ENCODE results near the gene KRTAP10-4. TPM values are rescaled to one million over a fixed set of nuclear protein-coding genes. Genes with fewer than 3 reads are reported as not detected.

Gene KRTAP10-4
- total RNA-seq, 1 donor from 2014 or later: not detected

GRCh38 chr21:44617071-44617501, 43.6 kb downstream of the KRTAP10-4 start:
- no peak for DNase-seq

DNA sequence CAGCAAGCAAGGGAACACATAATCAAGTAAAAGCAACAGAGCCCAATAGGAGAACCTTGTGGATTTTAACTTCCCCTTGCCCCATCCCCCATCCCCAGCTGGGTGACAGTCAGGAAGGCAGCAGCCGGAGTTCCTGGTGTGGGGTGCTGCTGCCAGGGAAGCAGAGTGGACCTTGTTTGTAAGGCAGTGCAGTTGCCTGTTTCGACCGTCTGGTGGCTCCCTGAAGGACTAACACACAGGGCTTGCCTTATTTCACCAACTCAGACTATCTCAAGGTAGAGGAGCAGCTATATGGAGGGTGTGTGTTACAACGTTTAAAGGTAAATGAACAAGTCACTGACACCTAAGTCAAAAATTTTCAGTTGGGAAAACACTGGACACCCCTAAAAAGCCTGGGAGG, 45.0 kb downstream of the KRTAP10-4 start:
- DNase-seq: no peak

DNA sequence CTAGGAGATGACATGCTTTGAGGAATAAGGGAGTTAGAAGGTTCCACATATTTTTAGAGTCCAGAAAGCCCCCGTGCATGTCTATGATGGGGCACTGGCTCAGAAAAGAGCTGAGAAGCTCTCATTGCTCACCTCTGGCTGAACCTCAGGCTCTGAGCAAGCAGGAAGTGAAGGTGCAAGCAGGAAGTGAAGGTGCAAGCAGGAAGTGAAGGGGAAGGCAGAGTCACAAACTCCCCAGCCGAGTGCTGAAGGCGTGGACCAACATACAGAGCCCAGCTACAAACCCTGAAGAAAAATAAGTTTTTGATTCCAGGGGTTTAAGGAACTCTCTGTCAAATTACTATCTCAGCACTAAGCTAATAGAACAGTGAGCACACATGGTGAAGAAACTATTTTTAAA, 45.4 kb downstream of the KRTAP10-4 start:
- no peak for DNase-seq

DNA sequence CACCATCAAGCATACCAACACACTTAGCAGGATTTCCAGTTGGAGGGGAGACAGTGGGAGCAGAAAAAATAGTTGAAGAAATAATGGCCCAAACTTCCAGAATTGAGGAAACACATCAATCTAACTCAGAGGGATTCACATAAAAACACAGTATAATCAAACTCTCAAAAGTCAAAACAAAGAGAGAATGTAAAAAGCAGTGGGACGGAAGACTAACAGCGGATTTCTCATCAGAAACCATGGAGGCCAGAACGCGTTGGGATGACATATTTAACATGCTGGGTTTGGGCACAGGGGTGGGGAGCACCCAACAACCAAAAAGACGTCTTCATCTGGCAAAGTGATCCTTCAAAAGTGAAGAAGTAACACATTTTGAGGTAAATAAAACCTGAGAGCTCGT, 46.4 kb downstream of the KRTAP10-4 start:
- DNase-seq: no peak

- DNase-seq: no peak
Measured at GRCh38 chr21:44623575-44623974, 50.0 kb downstream of the KRTAP10-4 start.

Other genes with a start within 250 kb of the KRTAP10-4 start
- 5.0 TPM for gene CFAP410, start 234.3 kb upstream of the KRTAP10-4 start, total RNA-seq
- 1.2 TPM for gene TRPM2, start 220.1 kb upstream of the KRTAP10-4 start, total RNA-seq
- 4.8 TPM for gene LRRC3, start 118.2 kb upstream of the KRTAP10-4 start, total RNA-seq
- not detected for gene KRTAP10-1, start 33.5 kb upstream of the KRTAP10-4 start, total RNA-seq
- not detected for gene KRTAP10-2, start 22.2 kb upstream of the KRTAP10-4 start, total RNA-seq
- gene KRTAP10-3, start 14.9 kb upstream of the KRTAP10-4 start, total RNA-seq: not detected
- not detected for gene KRTAP10-5, start 6.9 kb downstream of the KRTAP10-4 start, total RNA-seq
- gene KRTAP10-6, start 18.8 kb downstream of the KRTAP10-4 start, total RNA-seq: not detected
- gene KRTAP10-7, start 26.9 kb downstream of the KRTAP10-4 start, total RNA-seq: not detected
- gene KRTAP10-8, start 38.4 kb downstream of the KRTAP10-4 start, total RNA-seq: not detected
- gene KRTAP10-9, start 53.4 kb downstream of the KRTAP10-4 start, total RNA-seq: not detected
- gene KRTAP10-10, start 63.6 kb downstream of the KRTAP10-4 start, total RNA-seq: not detected
- not detected for gene KRTAP10-11, start 72.7 kb downstream of the KRTAP10-4 start, total RNA-seq
- gene KRTAP12-4, start 80.9 kb downstream of the KRTAP10-4 start, total RNA-seq: not detected
- gene KRTAP12-3, start 84.2 kb downstream of the KRTAP10-4 start, total RNA-seq: not detected
- gene KRTAP12-2, start 93.2 kb downstream of the KRTAP10-4 start, total RNA-seq: not detected
- not detected for gene KRTAP12-1, start 108.4 kb downstream of the KRTAP10-4 start, total RNA-seq
- not detected for gene KRTAP10-12, start 123.4 kb downstream of the KRTAP10-4 start, total RNA-seq
- gene TSPEAR, start 137.8 kb downstream of the KRTAP10-4 start, total RNA-seq: not detected
- gene UBE2G2, start 228.1 kb downstream of the KRTAP10-4 start, total RNA-seq: 61.8 TPM
- 46.3 TPM for gene SUMO3, start 244.3 kb downstream of the KRTAP10-4 start, total RNA-seq

All from occipital lobe (tissue), 2 donors.